Activated CD4-positive, alpha-beta T cell treated with anti-CD3 and anti-CD28 coated beads for 36 hours (primary cell): ENCODE data around the gene TATDN3. TPM values are rescaled to one million over a fixed set of nuclear protein-coding genes. Genes with fewer than 3 reads are reported as not detected.
A peak's percentile ranks its signal among the peaks of the same experiment; 100 is the strongest.
"Not testable (repeated sequence)": the region's sequence is repeated elsewhere in the genome, so short reads cannot be mapped to it uniquely, and the experiment has no call there.

ENCODE experiments used
- ATAC-seq: fragments of 200-7000 bp; cut with Tn5 transposase; one replicate; pipeline ENCODE4 v1.10.0; 2021; ENCODE audit warnings: mild to moderate bottlenecking, moderate library complexity
- CTCF ChIA-PET: fragments of 350-600 bp; sonication (Branson Sonifier 250); formaldehyde crosslinking; loops from one replicate; lab custom pipeline; 2021; ENCODE audit warnings: antibody characterized with exemption; lab: Charles Lee
- POLR2A ChIA-PET: fragments of 350-600 bp; sonication (Branson Sonifier 250); formaldehyde crosslinking; loops from one replicate; lab custom pipeline; 2021; ENCODE audit warnings: antibody characterized with exemption, inconsistent platforms; lab: Charles Lee
- DNase-seq: peaks from one replicate; pipeline ENCODE4 v3.0.0-alpha.2; 2020
- H3K27ac Mint-ChIP-seq: one replicate; pipeline ENCODE4 v1.8.0; 2021; ENCODE audit warnings: mixed read lengths
- H3K27me3 Mint-ChIP-seq: one replicate; pipeline ENCODE4 v1.8.0; 2021; ENCODE audit warnings: mixed read lengths
- H3K36me3 Mint-ChIP-seq: one replicate; pipeline ENCODE4 v1.8.0; 2021; ENCODE audit warnings: low read depth, mixed read lengths
- H3K4me1 Mint-ChIP-seq: one replicate; pipeline ENCODE4 v1.8.0; 2021; ENCODE audit warnings: mixed read lengths
- H3K4me3 Mint-ChIP-seq: one replicate; pipeline ENCODE4 v1.8.0; 2021; ENCODE audit warnings: mild to moderate bottlenecking, moderate library complexity, mixed read lengths
- H3K9me3 Mint-ChIP-seq: one replicate; pipeline ENCODE4 v1.8.0; 2021; ENCODE audit warnings: low read depth, mixed read lengths
- intact Hi-C, 2 experiments: fragments of 100-400 bp; cut with DNase I in 1 of 2; cut with micrococcal nuclease in 1 of 2; formaldehyde crosslinking; loops; one replicate each; pipeline versions ENCODE4 v1.14.2 to v1.15.1; 2022 to 2024; cut with DNase I, micrococcal nuclease
- total RNA-seq, 2 experiments: library from RNA; stranded (reverse); gene quantifications; one replicate each; pipeline ENCODE4 v1.2.3, GENCODE V29; 2021

TATDN3 gene
- total RNA-seq, 2 experiments from 2014 or later = 13.8 to 15.2 TPM

DNA sequence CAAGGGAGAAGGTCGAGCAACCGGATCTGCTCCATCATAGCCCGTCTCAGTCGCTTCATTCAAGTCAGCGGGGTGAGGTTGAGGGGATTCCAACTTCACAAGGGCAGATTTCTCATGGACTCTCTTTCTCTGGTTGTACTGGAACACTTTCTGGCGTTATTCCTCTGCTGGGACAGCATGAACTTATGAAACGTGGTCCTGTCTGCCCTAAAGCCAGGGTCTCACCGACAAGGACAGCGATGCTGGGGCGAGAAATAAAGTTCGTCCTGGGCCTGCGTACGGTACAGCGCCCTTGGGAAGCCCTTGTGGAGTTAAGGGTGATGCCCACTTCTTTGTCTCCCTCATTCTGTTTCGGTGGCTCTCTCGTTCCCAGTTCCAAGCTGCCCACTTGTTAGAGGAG lies 65.1 kb downstream of the TATDN3 start:
- ATAC-seq = no peak
- Mint-ChIP-seq H3K4me1 (peaks cover 11% of the 10 kb centered on the region), H3K4me3 (no peak overlapping the region)

DNA sequence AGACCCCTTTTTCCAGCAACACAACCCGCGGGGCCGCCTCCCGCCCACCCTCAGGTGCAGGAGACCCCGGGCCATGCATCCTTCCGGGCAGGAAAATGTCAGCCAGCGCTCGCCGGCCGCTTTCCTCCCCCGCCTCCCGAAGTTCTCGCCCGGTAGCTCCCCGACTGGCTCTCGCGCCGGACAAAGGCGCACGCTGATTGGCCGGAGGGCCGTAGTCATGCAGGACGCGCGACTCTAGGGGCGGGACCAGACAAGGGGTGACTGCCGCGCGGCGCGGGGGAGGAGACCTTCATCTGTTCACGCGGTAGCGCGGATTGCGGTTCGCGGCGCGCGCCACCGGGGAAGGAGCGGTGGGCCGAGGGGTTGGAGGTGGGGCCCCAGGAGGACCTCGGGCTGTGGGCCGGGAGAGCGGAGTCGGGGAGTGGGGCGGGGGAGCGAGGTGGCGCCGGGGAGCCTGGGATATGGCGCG lies 66.3 kb downstream of the TATDN3 start, which contains the start of gene FLVCR1:
FLVCR1 (plus strand) TSS at position 284 of the 469 bp plus-strand sequence; CDS start at position 462, 178 bp downstream.
- DNase-seq (peak; percentile 98), ATAC-seq (peak; percentile 98)
- Mint-ChIP-seq H3K27me3 (no peaks in the 10 kb centered on the region), H3K4me3 (no peak within 1 kb of the TSS), H3K36me3 (peaks cover 9% of the 10 kb centered on the region), H3K9me3 (no peaks in the 10 kb centered on the region), H3K4me1 (peaks cover 15% of the 10 kb centered on the region), H3K27ac (peak within 1 kb of the TSS; percentile 92)
- ChIA-PET CTCF (interaction anchor here (0.7 to 1.4 kb wide), 5 partner anchors 193 to 1177 kb away, joined by 3 to 5 read pairs (median 4); partner anchors contain the start of genes DTL and INTS7), POLR2A (interaction anchor here (0.5 to 1.0 kb wide), 5 partner anchors 250 to 1558 kb away, joined by 3 to 9 read pairs (median 4); partner anchors contain the start of gene ATF3)
- intact Hi-C loops = loop anchor here (1.0 to 5.0 kb wide), 11 partner anchors 67 to 573 kb away; partner anchors contain the start of genes NSL1 (in 2 of the 2), TATDN3 (in 2 of the 2), ANGEL2 (in 1 of the 2) and ATF3 (in 1 of the 2)

More for the DNA sequence above, 65.1 kb downstream of the TATDN3 start:
- intact Hi-C loops = loop anchor here in 1 of 2 experiments (5.0 kb wide), 2 partner anchors 146 to 189 kb away; no protein-coding TSS in a partner anchor
- Mint-ChIP-seq H3K27ac (peak overlapping the region; percentile 38), H3K36me3 (peaks cover 16% of the 10 kb centered on the region), H3K9me3 (peaks cover 2% of the 10 kb centered on the region), H3K27me3 (no peaks in the 10 kb centered on the region)
- DNase-seq = no peak
- ChIA-PET POLR2A (no interaction called here), CTCF (interaction anchor here (0.6 kb wide), 1 partner anchor 98 kb away, joined by 3 read pairs; no protein-coding TSS in a partner anchor)

DNA sequence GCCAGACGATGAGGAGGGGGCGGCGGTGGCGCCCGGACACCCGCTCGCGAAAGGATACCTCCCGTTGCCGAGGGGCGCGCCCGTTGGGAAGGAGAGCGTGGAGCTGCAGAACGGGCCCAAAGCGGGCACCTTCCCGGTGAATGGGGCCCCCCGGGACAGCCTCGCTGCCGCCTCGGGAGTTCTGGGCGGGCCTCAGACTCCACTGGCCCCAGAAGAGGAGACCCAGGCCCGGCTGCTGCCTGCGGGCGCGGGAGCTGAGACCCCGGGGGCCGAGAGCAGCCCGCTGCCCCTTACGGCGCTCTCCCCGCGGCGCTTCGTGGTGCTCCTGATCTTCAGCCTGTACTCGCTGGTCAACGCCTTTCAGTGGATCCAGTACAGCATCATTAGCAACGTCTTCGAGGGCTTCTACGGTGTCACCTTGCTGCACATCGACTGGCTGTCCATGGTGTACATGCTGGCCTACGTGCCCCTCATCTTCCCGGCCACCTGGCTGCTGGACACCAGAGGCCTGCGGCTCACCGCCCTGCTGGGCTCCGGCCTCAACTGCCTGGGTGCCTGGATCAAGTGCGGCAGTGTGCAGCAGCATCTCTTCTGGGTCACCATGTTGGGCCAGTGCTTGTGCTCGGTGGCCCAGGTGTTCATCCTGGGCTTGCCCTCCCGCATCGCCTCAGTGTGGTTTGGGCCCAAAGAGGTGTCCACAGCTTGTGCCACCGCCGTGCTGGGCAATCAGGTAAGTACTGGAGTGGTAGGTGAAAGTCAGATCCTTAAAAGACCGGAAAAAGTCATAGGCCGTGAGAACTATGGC lies 67.0 kb downstream of the TATDN3 start:
- peaks cover 18% of the 10 kb centered on the region for H3K4me1 Mint-ChIP-seq
- H3K36me3 Mint-ChIP-seq = peaks cover 10% of the 10 kb centered on the region
- ATAC-seq (peak; percentile 9), DNase-seq (peak; percentile 39)
- H3K27ac Mint-ChIP-seq = peak overlapping the region; percentile 92
- H3K9me3 Mint-ChIP-seq = no peaks in the 10 kb centered on the region
- H3K27me3 Mint-ChIP-seq = no peaks in the 10 kb centered on the region
- no peak overlapping the region for H3K4me3 Mint-ChIP-seq
- ChIA-PET POLR2A (interaction anchor here (0.5 to 1.0 kb wide), 2 partner anchors 250 to 1125 kb away, joined by 4 to 6 read pairs; partner anchors contain the start of gene ATF3), CTCF (interaction anchor here (0.6 to 1.4 kb wide), 4 partner anchors 23 to 1178 kb away, joined by 3 to 5 read pairs (median 4); no protein-coding TSS in a partner anchor)
- intact Hi-C loops = loop anchor here (1.0 to 5.0 kb wide), 12 partner anchors 67 to 574 kb away; partner anchors contain the start of genes NSL1 (in 2 of the 2), TATDN3 (in 2 of the 2), ANGEL2 (in 1 of the 2) and ATF3 (in 1 of the 2)

DNA sequence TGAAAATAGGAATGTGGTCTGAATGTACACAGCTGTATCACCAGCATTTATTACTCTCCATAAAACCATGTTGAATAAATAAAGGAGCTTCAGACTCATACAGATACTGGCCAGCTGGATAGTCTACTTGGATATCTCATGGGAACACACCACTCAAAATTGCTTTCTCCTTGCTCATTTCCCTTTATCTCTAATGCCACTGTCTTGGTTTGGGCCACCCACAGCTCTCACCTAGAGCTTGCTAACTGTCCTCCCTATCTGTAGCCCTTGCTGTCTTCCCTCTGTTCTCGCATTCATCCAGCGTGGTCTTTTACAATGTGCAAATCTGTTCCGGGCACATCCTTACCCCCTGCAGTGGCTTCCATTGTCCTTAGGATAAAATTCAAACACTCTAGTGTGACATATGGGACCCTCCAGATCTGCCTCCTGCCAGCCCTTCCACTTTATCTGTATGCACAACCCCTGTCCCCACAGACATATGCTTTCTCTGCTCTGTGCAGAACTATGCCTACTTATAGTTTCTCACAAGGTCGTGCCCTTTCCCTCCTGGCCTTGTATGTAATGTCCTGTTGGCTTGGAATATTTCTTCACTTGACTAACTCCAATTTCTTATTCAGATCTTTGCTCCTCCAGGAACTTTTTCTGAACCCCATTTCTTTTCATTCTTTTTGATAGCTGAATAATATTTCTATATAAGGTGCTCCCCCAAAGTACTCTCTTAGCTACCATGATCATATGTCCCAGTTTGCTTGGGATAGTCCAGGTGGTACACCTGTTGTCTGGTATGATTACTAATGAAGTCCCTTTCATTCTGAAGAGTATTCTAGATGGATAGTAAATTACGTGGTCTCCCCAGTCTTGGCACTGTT lies 69.3 kb downstream of the TATDN3 start:
- H3K4me3 Mint-ChIP-seq = no peak overlapping the region

DNA sequence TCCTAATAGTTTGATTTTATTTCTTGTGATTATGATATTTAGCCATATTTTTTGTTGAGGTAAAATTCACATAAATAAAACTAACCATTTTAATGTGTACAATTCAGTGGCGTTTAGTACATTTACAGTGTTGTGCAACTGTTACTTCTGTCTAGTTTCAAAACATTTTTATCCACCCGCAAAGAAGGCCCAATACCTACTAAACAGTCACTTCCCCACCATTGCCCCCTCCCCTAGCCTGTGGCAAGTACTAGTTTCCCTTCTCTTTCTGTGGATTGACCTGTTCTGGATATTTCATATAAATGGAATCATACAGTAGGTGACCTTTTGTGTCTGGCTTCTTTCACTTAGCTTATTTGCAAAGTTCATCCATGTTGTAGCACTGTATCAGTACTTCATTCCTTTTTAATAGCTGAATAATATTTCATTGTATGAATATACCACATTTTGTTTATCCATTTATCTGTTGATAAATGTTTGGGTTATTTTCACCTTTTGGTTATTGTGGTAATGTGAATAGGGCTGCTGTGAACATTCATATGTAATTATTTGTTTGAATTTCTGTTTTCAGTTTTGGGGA lies 70.5 kb downstream of the TATDN3 start:
- Mint-ChIP-seq H3K27me3 (no peaks in the 10 kb centered on the region), H3K36me3 (peaks cover 18% of the 10 kb centered on the region), H3K4me1 (peaks cover 19% of the 10 kb centered on the region), H3K27ac (no peak overlapping the region), H3K9me3 (no peaks in the 10 kb centered on the region), H3K4me3 (no peak overlapping the region)
- ChIA-PET CTCF (no interaction called here), POLR2A (no interaction called here)
- intact Hi-C loops = no loop called here
- ATAC-seq (no peak), DNase-seq (no peak)

More for the DNA sequence above, 69.3 kb downstream of the TATDN3 start:
- peaks cover 25% of the 10 kb centered on the region for H3K4me1 Mint-ChIP-seq
- no peak overlapping the region for H3K27ac Mint-ChIP-seq
- ATAC-seq (no peak), DNase-seq (no peak)
- CTCF ChIA-PET = interaction anchor here (0.6 to 1.4 kb wide), 8 partner anchors 13 to 896 kb away, joined by 3 to 5 read pairs (median 3); partner anchors contain the start of genes NENF and SPATA45
- no peaks in the 10 kb centered on the region for H3K27me3 Mint-ChIP-seq
- no peaks in the 10 kb centered on the region for H3K9me3 Mint-ChIP-seq
- POLR2A ChIA-PET = interaction anchor here (0.6 to 0.9 kb wide), 2 partner anchors 535 to 1055 kb away, joined by 3 to 7 read pairs; no protein-coding TSS in a partner anchor
- intact Hi-C loops = no loop called here
- H3K36me3 Mint-ChIP-seq = peaks cover 16% of the 10 kb centered on the region

DNA sequence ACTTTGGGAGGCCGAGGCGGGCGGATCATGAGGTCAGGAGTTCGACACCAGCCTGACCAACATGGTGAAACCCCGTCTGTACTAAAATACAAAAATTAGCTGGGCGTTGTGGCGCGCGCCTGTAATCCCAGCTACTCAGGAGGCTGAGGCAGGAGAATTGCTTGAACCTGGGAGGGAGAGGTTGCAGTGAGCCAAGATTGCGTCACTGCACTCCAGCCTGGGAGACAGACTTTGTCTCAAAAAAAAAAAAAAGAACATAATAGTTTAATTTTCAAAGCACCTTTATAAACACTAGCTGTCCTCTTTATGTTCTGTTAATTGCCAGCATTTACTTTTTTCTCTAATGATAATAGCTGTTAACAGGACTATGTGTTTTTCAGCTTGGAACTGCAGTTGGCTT lies 71.7 kb downstream of the TATDN3 start:
- intact Hi-C loops, ATAC-seq, DNase-seq, H3K27me3 Mint-ChIP-seq, H3K4me3 Mint-ChIP-seq, POLR2A ChIA-PET, H3K9me3 Mint-ChIP-seq, H3K27ac Mint-ChIP-seq: not testable (repeated sequence)
- peaks cover 16% of the 10 kb centered on the region for H3K36me3 Mint-ChIP-seq
- CTCF ChIA-PET = interaction anchor here (0.6 to 1.4 kb wide), 5 partner anchors 9 to 1465 kb away, joined by 3 to 7 read pairs (median 3); no protein-coding TSS in a partner anchor
- H3K4me1 Mint-ChIP-seq = peaks cover 19% of the 10 kb centered on the region

DNA sequence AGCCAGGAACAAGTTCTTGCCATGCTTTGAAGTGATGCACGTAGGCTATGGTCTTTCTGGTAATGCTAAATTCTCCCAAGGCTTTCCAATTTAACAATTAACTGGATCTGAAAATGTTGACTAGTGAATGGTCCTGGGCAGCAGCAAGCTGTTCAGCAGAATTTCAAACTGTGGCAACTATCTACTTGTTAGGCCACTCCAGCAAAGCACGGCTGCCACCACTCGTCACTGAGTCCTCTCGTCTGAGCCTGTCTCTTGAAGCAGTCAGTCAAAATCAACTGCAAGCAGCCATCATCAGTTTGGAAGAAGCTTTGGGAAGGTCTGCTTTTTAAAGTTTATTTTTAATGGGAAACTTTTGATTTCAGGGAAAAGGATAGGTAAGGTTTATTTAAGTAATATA lies 72.5 kb downstream of the TATDN3 start:
- ChIA-PET CTCF (interaction anchor here (1.1 to 1.4 kb wide), 2 partner anchors 13 to 103 kb away, joined by 3 read pairs; no protein-coding TSS in a partner anchor), POLR2A (no interaction called here)
- no peak overlapping the region for H3K27ac Mint-ChIP-seq
- no peaks in the 10 kb centered on the region for H3K27me3 Mint-ChIP-seq
- DNase-seq (no peak), ATAC-seq (no peak)
- intact Hi-C loops = no loop called here
- peaks cover 16% of the 10 kb centered on the region for H3K4me1 Mint-ChIP-seq
- H3K4me3 Mint-ChIP-seq = no peak overlapping the region
- H3K36me3 Mint-ChIP-seq = peaks cover 14% of the 10 kb centered on the region
- H3K9me3 Mint-ChIP-seq = no peaks in the 10 kb centered on the region

Other genes with a start within 250 kb of the TATDN3 start
- gene ATF3, start 183.1 kb upstream of the TATDN3 start, total RNA-seq = 10 to 100 TPM; 40.3 to 44.9 TPM
- 100 to 1,000 TPM; 129 to 149 TPM for gene BATF3, start 92.1 kb upstream of the TATDN3 start, total RNA-seq
- gene NSL1, start 117 bp upstream of the TATDN3 start, total RNA-seq = 10 to 100 TPM; 39.2 to 40.9 TPM
- gene SPATA45, start 55.8 kb downstream of the TATDN3 start, total RNA-seq = not detected
- gene FLVCR1, start 66.4 kb downstream of the TATDN3 start, total RNA-seq = 10 to 100 TPM; 13.5 to 13.9 TPM
- under 1 TPM; 0.34 to 0.53 TPM for gene VASH2, start 158.6 kb downstream of the TATDN3 start, total RNA-seq
- gene ANGEL2, start 224.0 kb downstream of the TATDN3 start, total RNA-seq = 10 to 100 TPM; 41.3 to 51.5 TPM